Small intestine (tissue), 7 donors: ENCODE data around the gene C1QTNF3. TPM values are rescaled to one million over a fixed set of nuclear protein-coding genes. Genes with fewer than 3 reads are reported as not detected.

Experiments used
- DNase-seq, 2 donors: peaks; one replicate each; pipeline versions ENCODE4 v3.0.0 to v3.0.0-alpha.2; 2013
- FAIRE-seq: peaks from 2 replicates; lab custom pipeline; 2012; peaks lifted over from hg19 to GRCh38; lab: Jason Lieb, UNC
- H3K27ac ChIP-seq, 3 donors: one replicate each; pipeline ENCODE4 v1.5.1; 2013; ENCODE audit warnings: low read length in 2 of 3, mild to moderate bottlenecking in 2 of 3, control low read depth in 1 of 3, inconsistent platforms in 1 of 3, low read depth in 1 of 3, moderate library complexity in 1 of 3
- H3K27me3 ChIP-seq, 3 donors: one replicate each; pipeline ENCODE4 v1.6.1; 2013; ENCODE audit warnings: low read length in 3 of 3, inconsistent platforms in 1 of 3; ENCODE audit not compliant: control insufficient read depth in 3 of 3, insufficient read depth in 3 of 3
- H3K36me3 ChIP-seq, 3 donors: one replicate each; pipeline ENCODE4 v1.6.1; 2013; ENCODE audit warnings: low read length in 3 of 3, inconsistent platforms in 1 of 3, low read depth in 1 of 3, mild to moderate bottlenecking in 1 of 3, moderate library complexity in 1 of 3; ENCODE audit not compliant: control insufficient read depth in 3 of 3, insufficient read depth in 2 of 3
- H3K4me1 ChIP-seq, 3 donors: one replicate each; pipeline ENCODE4 v1.6.1; 2013; ENCODE audit warnings: low read length in 2 of 3, inconsistent platforms in 1 of 3, low read depth in 1 of 3, mild to moderate bottlenecking in 1 of 3, moderate library complexity in 1 of 3; ENCODE audit not compliant: control insufficient read depth in 3 of 3, insufficient read depth in 2 of 3
- H3K4me3 ChIP-seq, 3 donors: one replicate each; pipeline ENCODE4 v1.5.1; 2013; ENCODE audit warnings: low read length in 3 of 3, control low read depth in 1 of 3, inconsistent platforms in 1 of 3, low read depth in 1 of 3, mild to moderate bottlenecking in 1 of 3, moderate library complexity in 1 of 3
- H3K9me3 ChIP-seq, 2 donors: one replicate each; pipeline ENCODE4 v1.6.1; 2013; ENCODE audit warnings: low read depth in 1 of 2, low read length in 1 of 2; ENCODE audit not compliant: control insufficient read depth in 2 of 2, insufficient read depth in 1 of 2
- WGBS, 3 donors: extraction: QIAGEN DNeasy Blood & Tissue Kit; methylation state at CpG; one replicate each; pipeline ENCODE4 v1.1.7; 2013; 5-methylcytosine and 5-hydroxymethylcytosine counted together
- polyA plus RNA-seq, 4 donors: library from polyadenylated mRNA; stranded (reverse) in 3 of 4; unstranded in 1 of 4; fragments of 200-250 nt in 3 of 4; fragments of 120-200 nt in 1 of 4; gene quantifications; one replicate each; pipeline versions ENCODE4 v1.2.1 to v1.2.3, GENCODE V29; 2013
- donor health status: healthy with polysubstance abuse.
- donor health status: control.
- donor health status: control.
- donor health status: Bipolar disorder and iron deficiency.
- donor health status: healthy.

C1QTNF3 gene
- polyA plus RNA-seq, 4 donors: 0.54 to 47.0 (median 3.5) TPM

- Histone ChIP-seq H3K4me1 (peaks cover 2 to 14% (median 3%) of the 10 kb centered on the region in 3 donors), H3K36me3 (peaks cover 0 to 3% (median 0%) of the 10 kb centered on the region in 3 donors), H3K27ac (peak overlapping the region in 2 of 3 donors; percentile 95 to 96), H3K27me3 (no peaks in the 10 kb centered on the region), H3K4me3 (peak overlapping the region in 2 of 3 donors; percentile 64 to 85), H3K9me3 (peaks cover 0 to 5% of the 10 kb centered on the region in 2 donors)
- WGBS, 3 donors: 3 to 14% (median 7%) methylated on average over 1 of the region's 1 CpG
- DNase-seq (peak in 1 of 2 donors; percentile 16), FAIRE-seq (no peak)
Measured at GRCh38 chr5:34008802-34009201, 34.2 kb downstream of the C1QTNF3 start.

- peaks cover 2 to 14% (median 3%) of the 10 kb centered on the region in 3 donors for H3K4me1 ChIP-seq
- FAIRE-seq (no peak), DNase-seq (peak; percentile 97)
- H3K36me3 ChIP-seq: peaks cover 0 to 10% (median under 1%) of the 10 kb centered on the region in 3 donors
- no peaks in the 10 kb centered on the region for H3K27me3 ChIP-seq
- peak within 1 kb of the TSS; percentile 94 to 96 (median 95) for H3K27ac ChIP-seq
- H3K4me3 ChIP-seq: peak within 1 kb of the TSS; percentile 64 to 85 (median 65)
- WGBS, 3 donors: 0 to 1% (median 0%) methylated on average over 67 to 76 of the region's 76 CpGs
- no peaks in the 10 kb centered on the region for H3K9me3 ChIP-seq
Measured at GRCh38 chr5:34007621-34008600, 35.1 kb downstream of the C1QTNF3 start, which contains the start of gene AMACR. AMACR (minus strand) TSS chr5:34008050; CDS start chr5:34008019, 31 bp downstream.

GRCh38 chr5:34007201-34007620 is 35.8 kb downstream of the C1QTNF3 start:
- no peaks in the 10 kb centered on the region for H3K27me3 ChIP-seq
- FAIRE-seq (no peak), DNase-seq (peak in 1 of 2 donors; percentile 11)
- WGBS, 3 donors: 2 to 5% (median 3%) methylated on average over 11 of the region's 11 CpGs
- peaks cover 0 to 17% (median 6%) of the 10 kb centered on the region in 3 donors for H3K36me3 ChIP-seq
- peaks cover 0 to 14% (median 3%) of the 10 kb centered on the region in 3 donors for H3K4me1 ChIP-seq
- peak overlapping the region; percentile 64 to 85 (median 65) for H3K4me3 ChIP-seq
- H3K9me3 ChIP-seq: no peaks in the 10 kb centered on the region
- H3K27ac ChIP-seq: peak overlapping the region; percentile 94 to 96 (median 95)

GRCh38 chr5:34005681-34006080 is 37.3 kb downstream of the C1QTNF3 start:
- no peak overlapping the region for H3K4me3 ChIP-seq
- peaks cover 0 to 23% (median 6%) of the 10 kb centered on the region in 3 donors for H3K36me3 ChIP-seq
- 91 to 98% (median 95%) methylated on average over 4 of the region's 4 CpGs for WGBS, 3 donors
- no peak for FAIRE-seq
- no peaks in the 10 kb centered on the region for H3K27me3 ChIP-seq
- H3K9me3 ChIP-seq: no peaks in the 10 kb centered on the region
- no peak overlapping the region for H3K27ac ChIP-seq
- no peak for DNase-seq
- H3K4me1 ChIP-seq: peaks cover 0 to 21% (median 3%) of the 10 kb centered on the region in 3 donors

- H3K27ac ChIP-seq: no peak overlapping the region
Measured at GRCh38 chr5:34005211-34005610, 37.8 kb downstream of the C1QTNF3 start.

GRCh38 chr5:34003941-34004340 is 39.1 kb downstream of the C1QTNF3 start:
- H3K4me1 ChIP-seq: peaks cover 0 to 17% (median 3%) of the 10 kb centered on the region in 3 donors
- WGBS, 3 donors: 93 to 94% (median 93%) methylated on average over 4 of the region's 4 CpGs
- H3K9me3 ChIP-seq: no peaks in the 10 kb centered on the region
- H3K27me3 ChIP-seq: no peaks in the 10 kb centered on the region
- no peak for DNase-seq
- no peak overlapping the region for H3K27ac ChIP-seq
- FAIRE-seq: no peak
- no peak overlapping the region for H3K4me3 ChIP-seq
- H3K36me3 ChIP-seq: peaks cover 0 to 23% (median 6%) of the 10 kb centered on the region in 3 donors

More at GRCh38 chr5:34005211-34005610, 37.8 kb downstream of the C1QTNF3 start:
- FAIRE-seq (no peak), DNase-seq (no peak)
- peaks cover 0 to 23% (median 6%) of the 10 kb centered on the region in 3 donors for H3K36me3 ChIP-seq
- H3K27me3 ChIP-seq: no peaks in the 10 kb centered on the region
- no peaks in the 10 kb centered on the region for H3K9me3 ChIP-seq
- H3K4me3 ChIP-seq: no peak overlapping the region
- WGBS, 3 donors: 82 to 94% (median 90%) methylated on average over 4 of the region's 4 CpGs
- peaks cover 0 to 21% (median 3%) of the 10 kb centered on the region in 3 donors for H3K4me1 ChIP-seq

GRCh38 chr5:34002629-34003328 is 40.2 kb downstream of the C1QTNF3 start:
- DNase-seq: no peak
- peaks cover 0 to 14% (median 3%) of the 10 kb centered on the region in 3 donors for H3K4me1 ChIP-seq
- no peaks in the 10 kb centered on the region for H3K27me3 ChIP-seq
- no peaks in the 10 kb centered on the region for H3K9me3 ChIP-seq
- H3K4me3 ChIP-seq: no peak overlapping the region
- peaks cover 2 to 26% (median 6%) of the 10 kb centered on the region in 3 donors for H3K36me3 ChIP-seq
- no peak overlapping the region for H3K27ac ChIP-seq
- FAIRE-seq: no peak
- WGBS, 3 donors: 97 to 98% (median 98%) methylated on average over 10 of the region's 10 CpGs
